WTC11 (cell line): ENCODE results near the gene SCNN1A. TPM values are rescaled to one million over a fixed set of nuclear protein-coding genes. Genes with fewer than 3 reads are reported as not detected.

ENCODE experiments used
- ATAC-seq: fragments of 200-7000 bp; cut with Tn5 transposase; 2 replicates; pipeline ENCODE4 v1.10.0; 2021; ENCODE audit warnings: mild to moderate bottlenecking, moderate library complexity
- CTCF ChIA-PET: fragments of 300-600 bp; sonication (Branson Sonifier 250); formaldehyde crosslinking; loops from one replicate; lab custom pipeline; 2021; ENCODE audit warnings: antibody characterized with exemption; lab: Charles Lee
- POLR2A ChIA-PET: fragments of 350-600 bp; sonication (Branson Sonifier 250); formaldehyde crosslinking; loops from one replicate; lab custom pipeline; 2021; ENCODE audit warnings: antibody characterized with exemption; lab: Charles Lee
- DNase-seq: peaks from one replicate; pipeline ENCODE4 v3.0.0; 2021; ENCODE audit warnings: low spot score
- H3K27ac Mint-ChIP-seq: 2 replicates; pipeline ENCODE4 v1.8.0; 2021; ENCODE audit warnings: mixed read lengths
- H3K27me3 Mint-ChIP-seq: 2 replicates; pipeline ENCODE4 v1.8.0; 2021; ENCODE audit warnings: low read depth, mild to moderate bottlenecking, moderate library complexity, mixed read lengths
- H3K36me3 Mint-ChIP-seq: 2 replicates; pipeline ENCODE4 v1.8.0; 2021; ENCODE audit warnings: mixed read lengths
- H3K4me1 Mint-ChIP-seq: 2 replicates; pipeline ENCODE4 v1.8.0; 2022; ENCODE audit warnings: mixed read lengths
- H3K4me3 Mint-ChIP-seq: 2 replicates; pipeline ENCODE4 v1.8.0; 2021; ENCODE audit warnings: mild to moderate bottlenecking, moderate library complexity, mixed read lengths
- H3K9me3 Mint-ChIP-seq: 2 replicates; pipeline ENCODE4 v1.8.0; 2021; ENCODE audit warnings: mixed read lengths
- AFF4 ChIP-seq: sonication (generic); formaldehyde crosslinking; IDR thresholded peaks from 2 replicates; pipeline ENCODE4 v1.8.1; 2023; ENCODE audit warnings: mild to moderate bottlenecking, missing genetic modification reagents, borderline replicate concordance
- ATF2 ChIP-seq: sonication (generic); formaldehyde crosslinking; IDR thresholded peaks from 2 replicates; pipeline ENCODE4 v1.8.1; 2022; ENCODE audit warnings: low read depth, missing genetic modification reagents, borderline replicate concordance
- CREB1 ChIP-seq: sonication (generic); formaldehyde crosslinking; IDR thresholded peaks from 2 replicates; pipeline ENCODE4 v1.8.0; 2023; ENCODE audit warnings: mild to moderate bottlenecking, missing genetic modification reagents
- EMX1 ChIP-seq: fragments of 250-450 bp; sonication (Bioruptor Pico); IDR thresholded peaks from 2 replicates; pipeline ENCODE4 v1.8.0; 2021; ENCODE audit warnings: mild to moderate bottlenecking
- FOXJ3 ChIP-seq: sonication (generic); formaldehyde crosslinking; IDR thresholded peaks from 2 replicates; pipeline ENCODE4 v1.9.0; 2021; ENCODE audit warnings: missing genetic modification reagents, mild to moderate bottlenecking, borderline replicate concordance
- FOXP1 ChIP-seq: sonication (generic); formaldehyde crosslinking; IDR thresholded peaks from 2 replicates; pipeline ENCODE4 v1.8.0; 2022; ENCODE audit warnings: missing genetic modification reagents, mild to moderate bottlenecking, moderate library complexity, borderline replicate concordance
- GABPB1 ChIP-seq: sonication (generic); formaldehyde crosslinking; IDR thresholded peaks from 2 replicates; pipeline ENCODE4 v1.8.1; 2023; ENCODE audit warnings: mild to moderate bottlenecking, missing genetic modification reagents
- GTF2I ChIP-seq: fragments of 250-450 bp; sonication (Bioruptor Pico); conservative IDR thresholded peaks from 2 replicates; pipeline ENCODE4 v1.4.0; 2021; ENCODE audit warnings: mild to moderate bottlenecking
- NFE2L1 ChIP-seq: sonication (generic); formaldehyde crosslinking; IDR thresholded peaks from 2 replicates; pipeline ENCODE4 v1.8.1; 2023; ENCODE audit warnings: missing genetic modification reagents
- OVOL2 ChIP-seq: fragments of 250-450 bp; sonication (Bioruptor Pico); IDR thresholded peaks from 2 replicates; pipeline ENCODE4 v1.9.0; 2021; ENCODE audit warnings: mild to moderate bottlenecking, borderline replicate concordance
- SMAD3 ChIP-seq: sonication (generic); formaldehyde crosslinking; IDR thresholded peaks from 2 replicates; pipeline ENCODE4 v1.8.0; 2022; ENCODE audit warnings: missing genetic modification reagents, mild to moderate bottlenecking, borderline replicate concordance
- ZBTB21 ChIP-seq: sonication (generic); formaldehyde crosslinking; IDR thresholded peaks from 2 replicates; pipeline ENCODE4 v1.8.1; 2023; ENCODE audit warnings: mild to moderate bottlenecking, missing genetic modification reagents, borderline replicate concordance
- ZNF219 ChIP-seq: sonication (generic); formaldehyde crosslinking; IDR thresholded peaks from 2 replicates; pipeline ENCODE4 v1.8.0; 2023; ENCODE audit warnings: missing genetic modification reagents, mild to moderate bottlenecking, borderline replicate concordance
- ZNF281 ChIP-seq: sonication (generic); formaldehyde crosslinking; IDR thresholded peaks from 2 replicates; pipeline ENCODE4 v1.8.0; 2023; ENCODE audit warnings: mild to moderate bottlenecking, missing genetic modification reagents
- ZNF416 ChIP-seq: fragments of 250-450 bp; sonication (Bioruptor Pico); IDR thresholded peaks from 2 replicates; pipeline ENCODE4 v1.9.0; 2021; ENCODE audit warnings: mild to moderate bottlenecking, inconsistent platforms
- ZNF671 ChIP-seq: fragments of 250-450 bp; sonication (Bioruptor Pico); IDR thresholded peaks from 2 replicates; pipeline ENCODE4 v1.8.0; 2021; ENCODE audit warnings: mild to moderate bottlenecking
- ZSCAN18 ChIP-seq: fragments of 250-450 bp; sonication (Bioruptor Pico); IDR thresholded peaks from 2 replicates; pipeline ENCODE4 v2.1.2; 2022; ENCODE audit warnings: mild to moderate bottlenecking, moderate library complexity
- total RNA-seq: library from RNA; stranded (reverse); gene quantifications from 3 replicates; pipeline ENCODE4 v1.2.3, GENCODE V29; 2021
- TF ChIP-seq, protein P1 (sequence below): sonication (generic); formaldehyde crosslinking; IDR thresholded peaks from 2 replicates; pipeline ENCODE4 v1.8.1; 2022; ENCODE audit warnings: mild to moderate bottlenecking, missing genetic modification reagents, moderate library complexity, borderline replicate concordance
- TF ChIP-seq, protein P2 (sequence below): sonication (generic); formaldehyde crosslinking; IDR thresholded peaks from 2 replicates; pipeline ENCODE4 v1.8.0; 2023; ENCODE audit warnings: missing genetic modification reagents
- TF ChIP-seq, protein P3 (sequence below): sonication (generic); formaldehyde crosslinking; IDR thresholded peaks from 2 replicates; pipeline ENCODE4 v1.8.1; 2023; ENCODE audit warnings: mild to moderate bottlenecking, moderate library complexity, missing genetic modification reagents

SCNN1A gene
- total RNA-seq, 1 experiment from 2014 or later = 100 TPM

DNA sequence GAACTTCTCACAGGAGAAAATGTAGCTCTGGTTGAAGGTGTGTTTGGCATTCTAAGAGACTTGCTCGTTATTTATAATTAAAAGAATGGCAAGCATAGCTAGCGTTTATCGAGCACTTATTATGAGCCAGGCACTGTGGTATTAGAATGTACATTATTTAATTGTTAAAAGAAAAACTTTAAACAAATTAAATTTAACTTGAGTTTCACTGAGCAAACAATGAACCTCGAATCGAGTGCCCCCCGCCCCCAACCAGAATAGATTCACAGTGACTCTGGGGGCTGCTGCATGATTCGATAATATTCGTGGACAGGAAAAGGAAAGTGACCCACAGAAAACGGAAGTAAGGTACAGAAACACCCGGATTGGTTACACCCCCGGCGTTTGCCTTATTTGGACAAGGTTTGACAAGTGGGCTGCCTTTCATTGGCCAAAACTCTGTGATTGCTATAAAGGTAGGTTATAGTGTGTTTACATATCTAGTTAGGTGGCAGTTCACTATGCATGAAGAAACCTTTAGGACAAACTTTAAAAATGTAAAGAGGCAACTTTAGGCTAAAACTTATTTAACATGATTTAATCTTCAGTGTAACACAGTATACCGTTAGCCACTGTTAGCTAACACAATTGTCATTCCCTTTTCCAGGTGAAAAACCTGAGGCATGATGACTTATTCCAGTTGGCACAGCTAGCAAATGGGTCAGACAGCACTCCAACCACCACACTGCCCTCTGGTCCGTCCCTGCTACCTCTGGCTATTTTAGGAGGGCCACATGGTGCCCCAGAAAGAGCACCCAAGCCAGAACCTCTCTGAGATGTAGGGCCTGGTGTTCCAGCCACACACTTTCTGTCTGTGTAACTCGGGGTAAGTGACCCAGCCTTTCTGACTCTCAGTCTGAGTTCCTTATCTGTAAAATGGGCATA lies 7.1 kb downstream of the SCNN1A start:
- Mint-ChIP-seq H3K9me3 (no peaks in the 10 kb centered on the region), H3K27ac (peak overlapping the region; percentile 71), H3K36me3 (peaks cover 29% of the 10 kb centered on the region)
- TF ChIP-seq ZSCAN18 (no peak), ZNF416 (no peak), EMX1 (CRISPR knock-in tag) (no peak), ZNF281 (CRISPR knock-in tag) (no peak), ATF2 (CRISPR knock-in tag) (no peak), FOXJ3 (CRISPR knock-in tag) (no peak), ZNF219 (CRISPR knock-in tag) (no peak), CREB1 (CRISPR knock-in tag) (no peak), ZNF671 (CRISPR knock-in tag) (no peak), GABPB1 (CRISPR knock-in tag) (no peak), NFE2L1 (no peak), AFF4 (CRISPR knock-in tag) (no peak), OVOL2 (CRISPR knock-in tag) (no peak), GTF2I (CRISPR knock-in tag) (no peak), ZBTB21 (CRISPR knock-in tag) (no peak), SMAD3 (CRISPR knock-in tag) (no peak), FOXP1 (no peak)
- TF ChIP-seq, protein P1, sequence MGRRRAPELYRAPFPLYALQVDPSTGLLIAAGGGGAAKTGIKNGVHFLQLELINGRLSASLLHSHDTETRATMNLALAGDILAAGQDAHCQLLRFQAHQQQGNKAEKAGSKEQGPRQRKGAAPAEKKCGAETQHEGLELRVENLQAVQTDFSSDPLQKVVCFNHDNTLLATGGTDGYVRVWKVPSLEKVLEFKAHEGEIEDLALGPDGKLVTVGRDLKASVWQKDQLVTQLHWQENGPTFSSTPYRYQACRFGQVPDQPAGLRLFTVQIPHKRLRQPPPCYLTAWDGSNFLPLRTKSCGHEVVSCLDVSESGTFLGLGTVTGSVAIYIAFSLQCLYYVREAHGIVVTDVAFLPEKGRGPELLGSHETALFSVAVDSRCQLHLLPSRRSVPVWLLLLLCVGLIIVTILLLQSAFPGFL (CRISPR knock-in tag) = no peak
- TF ChIP-seq, protein P2, sequence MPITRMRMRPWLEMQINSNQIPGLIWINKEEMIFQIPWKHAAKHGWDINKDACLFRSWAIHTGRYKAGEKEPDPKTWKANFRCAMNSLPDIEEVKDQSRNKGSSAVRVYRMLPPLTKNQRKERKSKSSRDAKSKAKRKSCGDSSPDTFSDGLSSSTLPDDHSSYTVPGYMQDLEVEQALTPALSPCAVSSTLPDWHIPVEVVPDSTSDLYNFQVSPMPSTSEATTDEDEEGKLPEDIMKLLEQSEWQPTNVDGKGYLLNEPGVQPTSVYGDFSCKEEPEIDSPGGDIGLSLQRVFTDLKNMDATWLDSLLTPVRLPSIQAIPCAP = no peak
- TF ChIP-seq, protein P3, sequence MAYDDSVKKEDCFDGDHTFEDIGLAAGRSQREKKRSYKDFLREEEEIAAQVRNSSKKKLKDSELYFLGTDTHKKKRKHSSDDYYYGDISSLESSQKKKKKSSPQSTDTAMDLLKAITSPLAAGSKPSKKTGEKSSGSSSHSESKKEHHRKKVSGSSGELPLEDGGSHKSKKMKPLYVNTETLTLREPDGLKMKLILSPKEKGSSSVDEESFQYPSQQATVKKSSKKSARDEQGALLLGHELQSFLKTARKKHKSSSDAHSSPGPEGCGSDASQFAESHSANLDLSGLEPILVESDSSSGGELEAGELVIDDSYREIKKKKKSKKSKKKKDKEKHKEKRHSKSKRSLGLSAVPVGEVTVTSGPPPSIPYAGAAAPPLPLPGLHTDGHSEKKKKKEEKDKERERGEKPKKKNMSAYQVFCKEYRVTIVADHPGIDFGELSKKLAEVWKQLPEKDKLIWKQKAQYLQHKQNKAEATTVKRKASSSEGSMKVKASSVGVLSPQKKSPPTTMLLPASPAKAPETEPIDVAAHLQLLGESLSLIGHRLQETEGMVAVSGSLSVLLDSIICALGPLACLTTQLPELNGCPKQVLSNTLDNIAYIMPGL (CRISPR knock-in tag) = no peak
- TF ChIP-seq, all 79 proteins: peak for 0
- ATAC-seq = no peak
- no peak for DNase-seq
- ChIA-PET POLR2A (interaction anchor here (0.5 to 1.0 kb wide), 2 partner anchors 39 to 371 kb away, joined by 3 to 6 read pairs; no protein-coding TSS in a partner anchor), CTCF (interaction anchor here (1.0 to 1.8 kb wide), 5 partner anchors 12 to 97 kb away, joined by 3 to 10 read pairs (median 7); no protein-coding TSS in a partner anchor)
- no peak overlapping the region for H3K4me3 Mint-ChIP-seq
- no peaks in the 10 kb centered on the region for H3K27me3 Mint-ChIP-seq
- H3K4me1 Mint-ChIP-seq = peaks cover 65% of the 10 kb centered on the region
